Right forelimb (tissue), 1 donor: ENCODE results near the gene UBE2K.
"Not testable (repeated sequence)": the region's sequence is repeated elsewhere in the genome, so short reads cannot be mapped to it uniquely, and the experiment has no call there.

ENCODE experiments used
- DNase-seq: peaks from one replicate; pipeline ENCODE4 v3.0.0-alpha.2; 2018

UBE2K gene

DNA sequence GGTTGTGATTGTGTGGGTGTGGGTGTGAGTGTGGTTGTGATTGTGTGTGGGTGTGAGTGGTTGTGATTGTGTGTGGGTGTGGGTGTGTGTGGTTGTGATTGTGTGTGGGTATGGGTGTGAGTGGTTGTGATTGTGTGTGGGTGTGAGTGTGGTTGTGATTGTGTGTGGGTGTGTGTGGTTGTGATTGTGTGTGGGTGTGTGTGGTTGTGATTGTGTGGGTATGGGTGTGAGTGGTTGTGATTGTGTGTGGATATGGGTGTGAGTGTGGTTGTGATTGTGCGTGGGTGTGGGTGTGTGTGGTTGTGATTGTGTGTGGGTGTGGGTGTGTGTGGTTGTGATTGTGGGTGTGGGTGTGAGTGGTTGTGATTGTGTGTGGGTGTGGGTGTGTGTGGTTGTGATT is 115.1 kb downstream of the UBE2K start:
- DNase-seq, result not testable (repeated sequence)

DNA sequence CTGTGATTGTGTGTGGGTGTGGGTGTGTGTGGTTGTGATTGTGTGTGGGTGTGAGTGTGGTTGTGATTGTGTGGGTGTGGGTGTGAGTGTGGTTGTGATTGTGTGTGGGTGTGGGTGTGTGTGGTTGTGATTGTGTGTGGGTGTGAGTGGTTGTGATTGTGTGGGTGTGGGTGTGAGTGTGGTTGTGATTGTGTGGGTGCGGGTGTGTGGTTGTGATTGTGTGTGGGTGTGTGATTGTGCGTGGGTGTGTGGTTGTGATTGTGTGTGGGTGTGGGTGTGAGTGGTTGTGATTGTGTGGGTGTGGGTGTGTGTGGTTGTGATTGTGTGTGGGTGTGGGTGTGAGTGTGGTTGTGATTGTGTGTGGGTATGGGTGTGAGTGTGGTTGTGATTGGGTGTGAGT is 115.8 kb downstream of the UBE2K start:
- DNase-seq, result not testable (repeated sequence)

DNA sequence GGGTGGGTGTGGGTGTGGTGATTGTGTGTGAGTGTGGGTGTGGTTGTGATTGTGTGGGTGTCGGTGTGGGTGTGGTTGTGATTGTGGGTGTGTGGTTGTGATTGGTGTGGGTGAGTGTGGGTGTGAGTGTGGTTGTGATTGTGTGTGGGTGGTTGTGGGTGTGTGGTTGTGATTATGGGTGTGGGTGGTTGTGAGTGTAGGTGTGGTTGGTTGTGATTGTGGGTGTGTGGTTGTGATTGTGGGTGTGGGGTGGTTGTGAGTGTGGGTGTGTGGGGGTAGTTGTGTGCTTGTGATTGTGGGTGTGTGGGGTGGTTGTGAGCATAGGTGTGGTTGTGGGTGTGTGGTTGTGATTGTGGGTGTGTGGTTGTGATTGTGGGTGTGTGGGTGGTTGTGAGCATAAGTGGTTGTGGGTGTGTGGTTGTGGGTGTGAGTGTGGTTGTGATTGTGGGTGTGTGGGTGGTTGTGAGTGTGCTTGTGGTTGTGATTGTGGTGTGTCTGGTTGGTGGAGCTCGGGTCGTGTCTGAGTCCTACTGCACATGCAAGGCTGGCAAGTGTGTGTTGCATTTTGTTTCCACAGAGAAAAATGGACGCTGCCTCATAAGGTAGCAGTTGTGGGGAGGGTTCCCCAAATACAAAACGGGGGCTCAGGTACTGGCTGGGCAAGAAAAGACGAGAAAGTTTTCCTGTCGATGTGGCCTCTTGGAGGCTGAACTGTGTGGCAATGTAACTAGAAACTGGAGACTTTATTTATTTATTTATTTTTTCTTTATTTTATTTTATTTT is 116.7 kb downstream of the UBE2K start:
- DNase-seq, result no peak

DNA sequence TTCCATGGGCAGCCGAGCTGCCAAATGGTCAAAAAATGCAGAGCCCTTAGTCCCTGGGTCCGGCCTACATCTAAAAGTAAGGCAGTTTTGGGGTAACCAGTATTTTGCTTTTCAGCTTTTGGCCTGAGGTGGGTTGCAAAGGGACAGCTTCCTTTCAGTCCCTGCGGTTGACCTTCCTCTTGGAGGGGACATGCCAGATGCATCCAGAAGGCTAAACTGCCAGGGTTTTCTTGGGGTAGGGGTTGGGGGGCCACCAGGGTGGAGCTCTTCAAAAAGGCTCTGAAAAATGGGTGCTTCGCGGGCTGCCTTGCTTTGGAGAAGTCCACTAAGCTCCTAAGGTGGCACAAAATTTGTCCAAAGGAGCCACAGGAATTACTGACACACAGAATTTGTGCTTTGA is 120.7 kb downstream of the UBE2K start:
- no peak for DNase-seq

DNA sequence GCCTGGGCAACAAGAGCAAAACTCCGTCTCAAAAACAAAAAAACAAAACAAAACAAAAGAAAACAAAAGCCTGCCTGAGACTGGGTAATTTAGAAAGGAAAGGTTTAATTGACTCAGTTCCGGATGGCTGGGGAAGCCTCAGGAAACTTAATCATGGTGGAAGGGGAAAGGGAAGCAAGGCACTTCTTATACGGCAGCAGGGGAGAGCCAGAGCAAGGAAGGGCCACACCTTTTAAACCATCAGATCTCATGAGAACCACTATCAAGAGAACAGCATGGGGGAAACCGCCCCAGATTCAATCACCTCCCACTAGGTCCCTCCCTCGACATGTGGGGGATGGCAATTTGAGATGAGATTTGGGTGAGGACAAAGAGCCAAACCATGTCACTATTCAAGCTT is 122.2 kb downstream of the UBE2K start:
- DNase-seq, result no peak

DNA sequence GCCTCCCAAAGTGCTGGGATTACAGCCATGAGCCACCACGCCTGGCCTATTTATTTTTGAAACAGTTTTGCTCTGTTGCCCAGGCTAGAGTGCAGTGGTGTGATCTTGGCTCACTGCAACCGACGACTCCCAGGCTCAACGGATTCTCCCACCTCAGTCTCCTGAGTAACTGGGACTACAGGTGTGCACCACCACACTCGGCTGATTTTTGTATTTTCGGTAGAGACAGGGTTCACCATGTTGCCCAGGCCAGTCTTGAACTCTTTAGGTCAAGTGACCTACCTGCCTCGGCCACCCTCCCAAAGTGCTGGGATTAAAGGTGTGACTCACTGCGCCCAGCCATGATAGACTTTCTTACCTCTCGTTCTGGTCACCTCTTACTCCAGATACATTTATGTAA is 124.0 kb downstream of the UBE2K start:
- no peak for DNase-seq

DNA sequence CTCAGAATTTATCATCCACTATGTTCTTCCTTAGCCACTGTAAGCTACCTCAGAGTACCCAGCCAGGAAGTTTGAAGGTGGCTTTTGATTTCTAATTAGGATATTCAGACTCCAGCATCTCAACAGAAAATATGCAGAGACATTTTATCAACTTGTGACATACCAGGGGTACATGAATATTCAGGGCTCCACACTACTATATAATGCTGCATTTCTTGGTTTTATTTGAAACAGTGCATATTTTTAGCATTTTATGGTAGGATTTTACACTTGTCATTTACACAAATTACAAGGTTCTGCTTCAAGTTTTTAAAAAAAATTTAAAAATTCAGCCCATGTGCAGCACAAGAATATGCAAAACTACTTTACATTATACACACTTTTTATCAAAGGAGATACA is 124.7 kb downstream of the UBE2K start:
- no peak for DNase-seq

DNA sequence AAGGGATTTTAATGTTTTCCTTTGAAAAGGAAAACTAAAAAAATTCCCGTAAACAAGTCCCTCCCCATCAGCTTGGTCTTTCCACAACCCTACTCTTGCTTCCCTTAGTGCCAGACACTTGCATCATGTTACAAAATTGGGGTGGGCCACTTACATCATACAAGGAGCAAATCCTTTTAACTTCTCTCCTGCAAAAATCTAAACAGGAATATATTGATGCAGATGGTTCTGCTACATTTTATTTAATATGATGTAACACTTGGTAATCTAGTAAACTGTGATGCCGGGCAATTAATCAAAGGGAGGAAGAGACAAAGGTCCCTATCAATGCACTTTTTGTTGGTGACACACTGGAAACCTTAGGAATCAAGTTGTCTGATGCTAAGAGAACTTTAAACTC is 125.3 kb downstream of the UBE2K start:
- DNase-seq, result no peak

DNA sequence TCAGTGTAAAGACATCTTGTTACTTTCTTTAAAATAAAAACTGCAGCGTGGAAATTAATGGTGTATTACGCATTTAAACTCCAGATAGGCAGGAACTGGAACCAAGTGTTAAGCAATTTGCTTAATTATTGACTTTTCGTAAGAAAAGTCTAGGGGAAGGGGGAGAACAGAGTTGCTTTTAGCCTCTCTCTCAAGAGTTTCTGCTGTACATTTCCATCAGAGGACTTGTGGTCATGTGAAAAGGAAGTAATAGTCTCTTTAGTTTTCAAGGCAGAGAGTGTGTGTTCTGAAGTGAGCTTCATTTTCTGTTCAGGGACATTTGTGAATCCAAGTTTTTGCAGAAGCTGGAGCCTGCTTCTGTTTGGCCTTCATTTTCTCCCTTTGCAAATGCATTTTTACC is 127.2 kb downstream of the UBE2K start:
- DNase-seq, result no peak

DNA sequence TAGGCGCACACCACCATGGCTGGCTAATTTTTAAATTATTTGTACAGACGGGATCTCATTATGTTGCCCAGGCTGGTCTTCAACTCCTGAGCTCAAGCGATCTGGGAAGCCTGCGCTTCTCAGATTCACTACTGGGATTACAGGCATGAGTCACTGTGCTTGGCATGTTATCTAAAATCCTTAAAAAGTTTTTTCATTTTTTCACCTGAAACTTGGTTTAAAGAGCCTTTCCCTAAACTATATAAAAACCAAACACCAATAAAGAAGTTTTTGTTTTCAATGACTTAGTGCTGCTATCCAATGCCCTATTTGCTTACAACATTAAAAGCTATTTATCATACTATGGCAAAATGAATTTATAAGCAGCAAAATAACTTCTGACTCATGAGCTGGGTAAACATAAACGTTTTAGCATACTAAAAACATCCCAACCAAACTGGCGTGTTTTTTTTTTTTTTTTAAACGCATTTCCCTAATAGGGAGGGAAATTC is 127.8 kb downstream of the UBE2K start:
- no peak for DNase-seq
